Endothelial cell (in vitro differentiated cells): ENCODE data around the gene CFI. TPM values are rescaled to one million over a fixed set of nuclear protein-coding genes. Genes with fewer than 3 reads are reported as not detected.

Experiments used
- DNase-seq: peaks from one replicate; pipeline ENCODE4 v3.0.0; 2021; ENCODE audit warnings: low spot score
- H3K27ac Mint-ChIP-seq: one replicate; pipeline ENCODE4 v1.8.0; 2021; ENCODE audit warnings: mixed read lengths, inconsistent platforms; ENCODE audit not compliant: unreplicated experiment
- H3K27me3 Mint-ChIP-seq: one replicate; pipeline ENCODE4 v1.8.0; 2021; ENCODE audit warnings: mild to moderate bottlenecking, moderate library complexity, mixed read lengths, inconsistent platforms; ENCODE audit not compliant: unreplicated experiment
- H3K36me3 Mint-ChIP-seq: one replicate; pipeline ENCODE4 v1.8.0; 2021; ENCODE audit warnings: mild to moderate bottlenecking, low read depth, mixed read lengths, inconsistent platforms; ENCODE audit not compliant: unreplicated experiment
- H3K4me1 Mint-ChIP-seq: one replicate; pipeline ENCODE4 v1.8.0; 2021; ENCODE audit warnings: mild to moderate bottlenecking, mixed read lengths, inconsistent platforms; ENCODE audit not compliant: unreplicated experiment
- H3K4me3 Mint-ChIP-seq: one replicate; pipeline ENCODE4 v1.8.0; 2021; ENCODE audit warnings: mild to moderate bottlenecking, mixed read lengths, inconsistent platforms; ENCODE audit not compliant: unreplicated experiment
- H3K9me3 Mint-ChIP-seq: one replicate; pipeline ENCODE4 v1.8.0; 2021; ENCODE audit warnings: mixed read lengths, inconsistent platforms; ENCODE audit not compliant: unreplicated experiment
- CTCF ChIP-seq: fragments of 200-600 bp; sonication (generic); IDR thresholded peaks from one replicate; pipeline ENCODE4 v1.5.0; 2021; ENCODE audit warnings: antibody characterized with exemption; ENCODE audit not compliant: unreplicated experiment
- total RNA-seq: library from RNA; stranded (reverse); fragmentation: NEBNext Ultra II Directional; extraction: Animal tissue kit (Norgen Biotek cat#: 25700); gene quantifications from one replicate; pipeline ENCODE4 v1.2.1, GENCODE V29; 2021; ENCODE audit not compliant: unreplicated experiment

The CFI gene
- total RNA-seq, 1 donor from 2014 or later: 2.6 TPM

GRCh38 chr4:109836985-109837384 lies 35.2 kb upstream of the CFI start:
- H3K36me3 Mint-ChIP-seq: peaks cover 8% of the 10 kb centered on the region
- peaks cover 6% of the 10 kb centered on the region for H3K4me1 Mint-ChIP-seq
- TF ChIP-seq CTCF: no peak
- H3K27ac Mint-ChIP-seq: no peak overlapping the region
- no peak for DNase-seq
- H3K27me3 Mint-ChIP-seq: no peaks in the 10 kb centered on the region
- H3K9me3 Mint-ChIP-seq: no peaks in the 10 kb centered on the region
- H3K4me3 Mint-ChIP-seq: no peak overlapping the region

DNA sequence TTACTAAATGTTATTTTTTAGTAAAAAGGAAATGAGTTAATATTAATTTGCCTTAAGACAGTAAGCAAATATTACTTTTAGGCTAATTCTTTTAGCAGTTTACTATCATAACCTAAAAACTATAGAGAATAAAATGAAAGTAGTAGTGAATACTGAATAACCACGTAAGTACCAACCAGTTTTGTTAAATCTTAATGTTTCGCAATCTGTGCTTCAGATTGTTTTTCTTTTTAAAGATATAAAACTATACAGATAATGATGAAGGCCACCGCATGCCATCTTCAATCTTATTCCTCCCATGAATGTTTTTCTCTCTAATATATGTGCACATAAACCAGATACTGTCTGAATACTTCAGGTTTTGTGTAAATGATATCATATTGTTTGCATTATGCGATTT lies 32.0 kb upstream of the CFI start:
- Mint-ChIP-seq H3K9me3 (no peaks in the 10 kb centered on the region), H3K4me1 (peaks cover 3% of the 10 kb centered on the region), H3K36me3 (peaks cover 6% of the 10 kb centered on the region), H3K4me3 (no peak overlapping the region), H3K27me3 (no peaks in the 10 kb centered on the region), H3K27ac (no peak overlapping the region)
- DNase-seq: no peak
- no peak for TF ChIP-seq CTCF

GRCh38 chr4:109827672-109828071 lies 25.9 kb upstream of the CFI start, which contains the start of gene RRH:
RRH (plus strand) TSS chr4:109827972; CDS start chr4:109828028, 56 bp downstream.
- no peak for DNase-seq
- TF ChIP-seq CTCF: no peak
- H3K36me3 Mint-ChIP-seq: peaks cover 13% of the 10 kb centered on the region
- peaks cover 14% of the 10 kb centered on the region for H3K4me1 Mint-ChIP-seq
- peak within 1 kb of the TSS; percentile 50 for H3K27ac Mint-ChIP-seq
- H3K27me3 Mint-ChIP-seq: peaks cover 2% of the 10 kb centered on the region
- H3K9me3 Mint-ChIP-seq: no peaks in the 10 kb centered on the region
- H3K4me3 Mint-ChIP-seq: no peak within 1 kb of the TSS

DNA sequence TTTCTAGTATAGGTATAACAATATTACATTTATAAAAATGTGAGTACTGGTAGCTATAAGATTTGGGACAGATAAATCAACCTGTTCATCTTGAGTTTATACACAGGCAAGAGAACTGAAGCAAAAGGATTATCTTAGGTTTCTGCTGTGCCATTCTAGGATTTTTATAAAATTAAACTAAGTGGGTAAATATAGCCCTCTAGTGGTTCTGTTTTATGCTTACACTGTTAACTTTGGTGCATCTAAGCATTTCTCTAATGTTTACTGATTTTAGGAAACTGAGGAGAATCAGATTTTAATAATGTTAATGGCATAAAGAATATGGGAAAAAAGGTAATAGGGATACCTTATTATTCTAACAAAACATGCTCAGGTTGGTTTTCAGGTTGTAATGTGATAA lies 24.9 kb upstream of the CFI start:
- Mint-ChIP-seq H3K27ac (peak overlapping the region; percentile 50), H3K4me3 (no peak overlapping the region), H3K36me3 (peaks cover 16% of the 10 kb centered on the region), H3K9me3 (no peaks in the 10 kb centered on the region), H3K4me1 (peaks cover 14% of the 10 kb centered on the region), H3K27me3 (peaks cover 2% of the 10 kb centered on the region)
- TF ChIP-seq CTCF: peak; percentile 69
- no peak for DNase-seq

DNA sequence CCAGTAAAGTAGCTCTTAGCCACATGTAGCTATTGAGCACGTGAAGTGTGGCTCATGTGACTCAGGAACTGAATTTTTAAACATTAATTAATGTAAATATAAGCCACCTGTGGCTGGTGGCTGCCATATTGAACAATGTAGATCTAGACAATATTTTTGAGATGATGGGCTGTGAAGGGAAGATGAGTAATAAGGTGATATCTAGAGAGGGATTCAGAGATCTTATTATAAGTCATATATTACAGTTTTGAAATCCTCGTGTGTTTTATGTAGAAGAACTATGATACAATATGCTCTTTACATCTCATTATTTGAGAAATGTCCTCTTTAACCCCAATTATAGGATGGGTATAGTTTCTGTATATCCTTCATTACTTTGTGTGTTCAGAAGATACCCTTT lies 19.4 kb upstream of the CFI start:
- peaks cover 36% of the 10 kb centered on the region for H3K4me1 Mint-ChIP-seq
- no peak for DNase-seq
- H3K27me3 Mint-ChIP-seq: peaks cover 4% of the 10 kb centered on the region
- TF ChIP-seq CTCF: no peak
- H3K9me3 Mint-ChIP-seq: no peaks in the 10 kb centered on the region
- no peak overlapping the region for H3K27ac Mint-ChIP-seq
- peaks cover 30% of the 10 kb centered on the region for H3K36me3 Mint-ChIP-seq
- H3K4me3 Mint-ChIP-seq: no peak overlapping the region
